OCI-LY3 (cell line): ENCODE data around the gene GNPNAT1.
A peak's percentile ranks its signal among the peaks of the same experiment; 100 is the strongest.

Experiments
- H2AFZ ChIP-seq: fragments of 200-600, 300-600 bp; shearing (Covaris generic); 2 replicates; pipeline ENCODE4 v1.6.0; 2014; ENCODE audit warnings: antibody characterized with exemption, low read depth, low read length
- H3K27ac ChIP-seq: fragments of 200-600, 300-600 bp; sonication (generic); 2 replicates; pipeline ENCODE4 v1.5.1; 2014; ENCODE audit warnings: mild to moderate bottlenecking, low read length, moderate library complexity, mixed read lengths
- H3K27me3 ChIP-seq: fragments of 200-600, 300-600 bp; sonication (generic); 2 replicates; pipeline ENCODE4 v1.6.1; 2014; ENCODE audit warnings: low read depth, low read length, mixed read lengths
- H3K36me3 ChIP-seq: fragments of 200-600, 300-600 bp; sonication (generic); replicated peaks from 2 replicates; pipeline ENCODE3; 2014; ENCODE audit warnings: low read depth, low read length, mixed read lengths
- H3K4me1 ChIP-seq: fragments of 300-600, 200-600 bp; sonication (generic); 2 replicates; pipeline ENCODE4 v1.6.1; 2014; ENCODE audit warnings: low read length, mixed read lengths
- H3K4me2 ChIP-seq: fragments of 200-600, 300-600 bp; sonication (generic); 2 replicates; pipeline ENCODE4 v1.6.1; 2014; ENCODE audit warnings: low read length, mixed read lengths
- H3K4me3 ChIP-seq: fragments of 300-600, 200-600 bp; sonication (generic); 2 replicates; pipeline ENCODE4 v1.5.1; 2014; ENCODE audit warnings: antibody characterized with exemption, mild to moderate bottlenecking, low read length, moderate library complexity
- H3K79me2 ChIP-seq: fragments of 300-600, 200-600 bp; shearing (Covaris generic); 2 replicates; pipeline ENCODE4 v1.6.1; 2014; ENCODE audit warnings: mild to moderate bottlenecking, low read length, mixed read lengths
- H3K9ac ChIP-seq: fragments of 300-600, 200-600 bp; shearing (Covaris generic); 2 replicates; pipeline ENCODE4 v1.6.0; 2014; ENCODE audit warnings: mild to moderate bottlenecking, low read length, moderate library complexity
- H3K9me3 ChIP-seq: fragments of 200-600, 300-600 bp; shearing (Covaris generic); 2 replicates; pipeline ENCODE4 v1.6.1; 2014; ENCODE audit warnings: low read length, mixed read lengths; ENCODE audit not compliant: insufficient read depth
- H4K20me1 ChIP-seq: fragments of 200-600, 300-600 bp; sonication (generic); 2 replicates; pipeline ENCODE4 v1.6.1; 2016; ENCODE audit warnings: low read length, mixed read lengths; ENCODE audit not compliant: insufficient read depth
- CTCF ChIP-seq: fragments of 200-600, 300-600 bp; sonication (generic); IDR thresholded peaks from 2 replicates; pipeline ENCODE4 v1.5.1; 2014; ENCODE audit warnings: antibody characterized with exemption, low read length, low read depth
- EZH2phosphoT487 ChIP-seq: fragments of 200-600 bp; shearing (Covaris generic); IDR thresholded peaks from 2 replicates; pipeline ENCODE4 v1.6.1; 2018; ENCODE audit warnings: antibody characterized with exemption, mixed run types, low read depth

GNPNAT1 gene

DNA sequence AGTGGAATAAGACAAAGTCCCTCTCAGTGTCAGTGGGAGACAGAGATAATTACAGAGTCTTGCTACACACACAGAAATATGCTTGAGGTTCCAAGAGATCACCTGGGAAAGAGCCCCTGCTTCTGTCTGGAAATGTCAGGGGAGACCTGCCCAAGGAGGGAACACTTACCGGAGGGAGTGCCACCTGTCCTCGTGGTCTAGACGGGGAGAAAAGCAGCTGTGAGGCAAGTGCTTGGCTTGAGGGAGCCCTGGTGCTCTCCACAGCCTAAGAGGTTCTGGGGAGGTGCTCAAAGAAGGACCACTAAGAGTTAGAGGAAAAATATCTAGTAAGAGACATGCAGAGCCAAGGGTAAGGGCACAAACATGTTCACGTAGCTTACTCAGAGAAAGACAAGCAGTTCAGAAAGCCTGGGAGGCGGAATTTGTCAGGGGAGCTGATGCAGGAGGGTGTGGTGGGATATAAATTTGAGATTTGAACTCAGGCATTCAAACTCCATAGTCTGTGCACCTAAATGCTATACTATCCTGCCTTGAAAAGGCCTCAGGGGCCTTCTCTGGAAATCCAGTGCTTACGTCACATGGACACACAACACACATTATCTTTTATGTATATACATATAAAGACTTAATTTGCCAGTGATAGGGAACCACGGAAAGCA is 38.2 kb upstream of the GNPNAT1 start:
- TF ChIP-seq CTCF (no peak), EZH2phosphoT487 (no peak)
- Histone ChIP-seq H3K4me3 (no peak overlapping the region), H4K20me1 (no peaks in the 10 kb centered on the region), H3K27ac (no peak overlapping the region), H3K79me2 (no peaks in the 10 kb centered on the region), H3K4me2 (no peak overlapping the region), H3K36me3 (no peaks in the 10 kb centered on the region), H2AFZ (no peak overlapping the region), H3K9me3 (no peaks in the 10 kb centered on the region), H3K9ac (no peak overlapping the region), H3K27me3 (no peaks in the 10 kb centered on the region), H3K4me1 (peaks cover 7% of the 10 kb centered on the region)

DNA sequence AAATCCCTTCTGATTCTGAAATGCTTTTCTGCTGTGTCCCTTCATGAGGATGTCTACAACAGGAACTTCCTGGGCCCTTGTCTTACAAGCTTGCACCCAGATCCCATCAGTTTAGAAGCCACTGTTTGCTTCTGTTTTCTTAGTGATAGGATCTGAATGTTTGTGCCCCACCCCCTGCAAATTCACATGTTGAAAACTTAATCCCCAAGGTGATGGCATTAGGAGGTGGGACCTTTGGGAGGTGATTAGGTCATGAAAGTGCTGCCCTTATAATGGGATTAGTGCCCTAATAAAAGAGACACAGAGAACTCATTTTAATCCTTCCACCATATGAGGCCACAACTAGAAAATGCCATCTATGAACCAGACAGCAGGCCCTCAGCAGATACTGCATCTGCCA is 36.0 kb upstream of the GNPNAT1 start:
- Histone ChIP-seq H4K20me1 (no peaks in the 10 kb centered on the region), H3K79me2 (no peaks in the 10 kb centered on the region), H3K4me3 (no peak overlapping the region), H3K9ac (no peak overlapping the region), H3K4me1 (peaks cover 11% of the 10 kb centered on the region), H3K9me3 (no peaks in the 10 kb centered on the region), H3K27me3 (no peaks in the 10 kb centered on the region), H3K4me2 (no peak overlapping the region), H3K27ac (no peak overlapping the region), H3K36me3 (no peaks in the 10 kb centered on the region), H2AFZ (no peak overlapping the region)
- TF ChIP-seq CTCF: no peak
- TF ChIP-seq EZH2phosphoT487: no peak

GRCh38 chr14:52825085-52825484 is 33.7 kb upstream of the GNPNAT1 start:
- Histone ChIP-seq H3K36me3 (no peaks in the 10 kb centered on the region), H3K4me3 (no peak overlapping the region), H3K27me3 (peaks cover 3% of the 10 kb centered on the region; the same call in 1 of the 2 replicates), H4K20me1 (no peaks in the 10 kb centered on the region), H3K4me2 (peak overlapping the region; percentile 35), H3K27ac (no peak overlapping the region), H2AFZ (no peak overlapping the region), H3K4me1 (peaks cover 11% of the 10 kb centered on the region), H3K79me2 (no peaks in the 10 kb centered on the region), H3K9ac (no peak overlapping the region), H3K9me3 (no peaks in the 10 kb centered on the region)
- TF ChIP-seq EZH2phosphoT487 (no peak), CTCF (no peak)

GRCh38 chr14:52824462-52824861 is 33.1 kb upstream of the GNPNAT1 start:
- H3K27me3 ChIP-seq: peaks cover 3% of the 10 kb centered on the region; the same call in 1 of the 2 replicates
- peaks cover 11% of the 10 kb centered on the region for H3K4me1 ChIP-seq
- H3K4me2 ChIP-seq: peak overlapping the region; percentile 35
- H3K9me3 ChIP-seq: no peaks in the 10 kb centered on the region
- H2AFZ ChIP-seq: no peak overlapping the region
- H3K27ac ChIP-seq: no peak overlapping the region
- H4K20me1 ChIP-seq: no peaks in the 10 kb centered on the region
- no peaks in the 10 kb centered on the region for H3K79me2 ChIP-seq
- H3K36me3 ChIP-seq: no peaks in the 10 kb centered on the region
- no peak overlapping the region for H3K4me3 ChIP-seq
- no peak overlapping the region for H3K9ac ChIP-seq
- no peak for TF ChIP-seq CTCF
- no peak for TF ChIP-seq EZH2phosphoT487
